GM12878 (cell line): ENCODE results near the gene ASTN1. TPM values are rescaled to one million over a fixed set of nuclear protein-coding genes. Genes with fewer than 3 reads are reported as not detected.
A peak's percentile ranks its signal among the peaks of the same experiment; 100 is the strongest.

Experiments used
- ATAC-seq: fragments of 200-7000 bp; cut with Tn5 transposase; 3 replicates; pipeline ENCODE4 v1.9.1; 2020; ENCODE audit warnings: mild to moderate bottlenecking, moderate library complexity
- BruUV-seq: library from RNA; stranded (reverse); fragments of 400-500 nt; replicated peaks from 2 replicates; lab custom pipeline; 2021; lab: Mats Ljungman, UMichigan
- CTCF ChIA-PET: fragments of 300-600 bp; sonication (Branson Sonifier 250); formaldehyde crosslinking; extraction: SDS; loops from one replicate; lab custom pipeline; 2021; ENCODE audit warnings: inconsistent platforms; lab: Yijun Ruan, JAX
- POLR2A ChIA-PET: fragments of 350-600 bp; formaldehyde crosslinking; extraction: SDS; loops from one replicate; lab custom pipeline; 2021; ENCODE audit warnings: inconsistent platforms; lab: Charles Lee
- RAD21 ChIA-PET: fragments of 300-600 bp; sonication (Branson Sonifier 250); formaldehyde crosslinking; loops from one replicate; lab custom pipeline; 2023; ENCODE audit warnings: antibody characterized with exemption; ENCODE audit not compliant: unreplicated experiment; lab: Charles Lee
- SMC1A ChIA-PET: fragments of 300-600 bp; sonication (Branson Sonifier 250); formaldehyde crosslinking; loops from one replicate; lab custom pipeline; 2023; ENCODE audit not compliant: unreplicated experiment, uncharacterized antibody; lab: Charles Lee
- DNase-seq: peaks from one replicate; pipeline ENCODE4 v3.0.0-alpha.2; 2011; ENCODE audit warnings: low read depth, low spot score
- FAIRE-seq: peaks from 3 replicates; lab custom pipeline; 2011; peaks lifted over from hg19 to GRCh38; lab: Jason Lieb, UNC
- H2AFZ ChIP-seq: 2 replicates; pipeline ENCODE4 v1.6.0; 2011; ENCODE audit warnings: low read depth, low read length, control low read depth; ENCODE audit not compliant: control insufficient read depth
- H3K27ac ChIP-seq: 2 replicates; pipeline ENCODE4 v1.5.1; 2011; ENCODE audit warnings: control low read depth; ENCODE audit not compliant: control insufficient read depth, insufficient read depth
- H3K27me3 ChIP-seq, 2 experiments: replicated peaks in 1 of 2; 2 replicates each; pipeline versions ENCODE4 v1.6.0 to v1.6.1; 2011; ENCODE audit warnings: low read length in 1 of 2; ENCODE audit not compliant: control insufficient read depth in 2 of 2, insufficient read depth in 2 of 2
- H3K36me3 ChIP-seq, 2 experiments: 2 replicates each; pipeline ENCODE4 v1.5.1; 2011; ENCODE audit warnings: low read length in 1 of 2; ENCODE audit not compliant: control insufficient read depth in 2 of 2, insufficient read depth in 2 of 2
- H3K4me1 ChIP-seq: 2 replicates; pipeline ENCODE4 v1.6.1; 2011; ENCODE audit warnings: mild to moderate bottlenecking, low read length, moderate library complexity, mixed read lengths; ENCODE audit not compliant: control insufficient read depth, insufficient read depth
- H3K4me2 ChIP-seq: 2 replicates; pipeline ENCODE4 v1.6.0; 2011; ENCODE audit warnings: control low read depth; ENCODE audit not compliant: control insufficient read depth, insufficient read depth
- H3K4me3 ChIP-seq: fragments of 200-600 bp; sonication (generic); 2 replicates; pipeline ENCODE4 v1.5.1; 2016
- H3K79me2 ChIP-seq: 2 replicates; pipeline ENCODE4 v1.6.0; 2011; ENCODE audit warnings: low read length; ENCODE audit not compliant: control insufficient read depth, insufficient read depth
- H3K9ac ChIP-seq: 2 replicates; pipeline ENCODE4 v1.8.0; 2011; ENCODE audit warnings: low read length, control low read depth, mixed read lengths; ENCODE audit not compliant: control insufficient read depth, insufficient read depth
- H3K9me3 ChIP-seq: replicated peaks from 3 replicates; pipeline ENCODE4 v1.5.1; 2011; ENCODE audit warnings: mild to moderate bottlenecking, low read length; ENCODE audit not compliant: control insufficient read depth, insufficient read depth
- H4K20me1 ChIP-seq: 2 replicates; pipeline ENCODE4 v1.6.0; 2011; ENCODE audit not compliant: control insufficient read depth, insufficient read depth
- ATF2 ChIP-seq: IDR thresholded peaks from 2 replicates; pipeline ENCODE4 v1.6.1; 2012; ENCODE audit warnings: low read length, inconsistent platforms
- BMI1 ChIP-seq: fragments of 450-650 bp; IDR thresholded peaks from 2 replicates; pipeline ENCODE4 v1.6.1; 2016; ENCODE audit warnings: mild to moderate bottlenecking, moderate library complexity, borderline replicate concordance
- CBFB ChIP-seq: IDR thresholded peaks from 2 replicates; pipeline ENCODE4 v1.6.1; 2016; ENCODE audit warnings: antibody characterized with exemption, low read depth
- CTCF ChIP-seq, 3 experiments: IDR thresholded peaks in 2 of 3; conservative IDR thresholded peaks in 1 of 3; 2 replicates each; pipeline ENCODE4 v1.5.1; 2011; ENCODE audit warnings: low read depth in 3 of 3, low read length in 3 of 3, mild to moderate bottlenecking in 3 of 3, control low read depth in 2 of 3, moderate library complexity in 2 of 3, inconsistent platforms in 1 of 3, mixed read lengths in 1 of 3; ENCODE audit not compliant: control insufficient read depth in 2 of 3, insufficient read depth in 1 of 3; ENCODE audit errors: extremely low read depth in 1 of 3
- NFYB ChIP-seq: IDR thresholded peaks from 2 replicates; pipeline ENCODE4 v1.6.1; 2011; ENCODE audit warnings: low read depth, mild to moderate bottlenecking, low read length, improper control_type of control experiment, moderate library complexity; ENCODE audit not compliant: insufficient read depth
- POLR2AphosphoS2 ChIP-seq: IDR thresholded peaks from 2 replicates; pipeline ENCODE4 v1.6.1; 2011; ENCODE audit warnings: low read depth, mild to moderate bottlenecking, low read length, improper control_type of control experiment, moderate library complexity
- RAD21 ChIP-seq: IDR thresholded peaks from 2 replicates; pipeline ENCODE4 v1.6.1; 2011; ENCODE audit warnings: mild to moderate bottlenecking, low read depth, low read length, moderate library complexity; ENCODE audit not compliant: insufficient read depth
- RUNX3 ChIP-seq: IDR thresholded peaks from 2 replicates; pipeline ENCODE4 v1.6.1; 2012; ENCODE audit warnings: low read length, inconsistent platforms
- SMC3 ChIP-seq: IDR thresholded peaks from 2 replicates; pipeline ENCODE4 v1.6.1; 2011; ENCODE audit warnings: low read length, improper control_type of control experiment, borderline replicate concordance
- TCF7 ChIP-seq: IDR thresholded peaks from 2 replicates; pipeline ENCODE4 v1.6.1; 2014; ENCODE audit warnings: antibody characterized with exemption, borderline replicate concordance
- ZNF384 ChIP-seq: IDR thresholded peaks from 2 replicates; pipeline ENCODE4 v1.6.1; 2012; ENCODE audit warnings: low read depth, mild to moderate bottlenecking, low read length, improper control_type of control experiment, borderline replicate concordance
- WGBS: methylation state at CpG from one replicate; pipeline ENCODE4 v1.1.6; 2016; ENCODE audit warnings: low lambda C conversion rate; ENCODE audit not compliant: insufficient replicate concordance, insufficient coverage; ENCODE audit errors: missing lambda C conversion rate; 5-methylcytosine and 5-hydroxymethylcytosine counted together
- in situ Hi-C: fragments of 300-500 bp; cut with MboI; formaldehyde crosslinking; loops from 9 replicates; pipeline ENCODE4 v1.14.3; 2018; ENCODE audit warnings: mixed read lengths
- intact Hi-C: fragments of 100-400 bp; cut with micrococcal nuclease; formaldehyde crosslinking; loops from one replicate; pipeline ENCODE4 v1.14.2; 2022; ENCODE audit not compliant: unreplicated experiment
- polyA plus RNA-seq, 11 experiments: library from polyadenylated mRNA; depleted of rRNA in 4 of 11; unstranded in 6 of 11; stranded (reverse) in 5 of 11; fragments of >200 nt; fragmentation: Nextera tagmentation in 4 of 11; fragmentation: Illumina TruSeq in 1 of 11; extraction: Ambion mirVana in 4 of 11; extraction: Trizol in 1 of 11; gene quantifications; 1 replicate in 1 of 11; 2 replicates in 10 of 11; pipeline versions ENCODE4 v1.2.1 to v1.2.3, GENCODE V29; 2011 to 2016; ENCODE audit warnings: inconsistent platforms in 2 of 11, missing spikeins in 2 of 11, low read depth in 1 of 11
- total RNA-seq, 4 experiments: library from RNA; depleted of rRNA in 3 of 4; stranded (reverse); fragments of >200 nt in 3 of 4; fragmentation: Illumina TruSeq in 1 of 4; extraction: Trizol in 1 of 4; gene quantifications; 2 replicates each; pipeline versions ENCODE4 v1.2.1 to v1.2.3, GENCODE V29; 2013 to 2021

The ASTN1 gene
- total and polyA plus RNA-seq, 10 of the 15 experiments (the other 5 are each of a cell fraction or from before 2014, with no cell fraction given), result 0.04 TPM; not detected in 9

- TF ChIP-seq ATF2, result no peak
Observed at GRCh38 chr1:176899321-176899720, 265.2 kb downstream of the ASTN1 start (continued).

- POLR2A ChIA-PET, result no interaction called here
Observed at GRCh38 chr1:176897350-176898236, 266.9 kb downstream of the ASTN1 start.

More at GRCh38 chr1:176897350-176898236, 266.9 kb downstream of the ASTN1 start:
- no peaks in the 10 kb centered on the region for H3K4me1 ChIP-seq
- no peaks in the 10 kb centered on the region for H3K79me2 ChIP-seq
- H3K4me2 ChIP-seq, result no peak overlapping the region
- BruUV-seq, result no TSS peak
- in situ Hi-C loops, result loop anchor here (10.0 kb wide), 3 partner anchors 277 to 1047 kb away; partner anchors contain the start of gene BRINP2
- H3K9ac ChIP-seq, result no peak overlapping the region
- H2AFZ ChIP-seq, result no peak overlapping the region
- H4K20me1 ChIP-seq, result no peaks in the 10 kb centered on the region; the same call in 1 of the 2 replicates
- TF ChIP-seq TCF7, result no peak
- TF ChIP-seq ZNF384, result peak; percentile 73
- TF ChIP-seq CTCF (IDR thresholded peaks at IDR 0.05 in 2 of 3, conservative IDR thresholded peaks at IDR 0.05 in 1 of 3; ENCODE audit: control insufficient read depth in 2 of 3, extremely low read depth in 1 of 3, insufficient read depth in 1 of 3, low read depth in 3 of 3, low read length in 3 of 3), result peak; percentile 64 to 85 (median 68)
- TF ChIP-seq RAD21, result peak; percentile 70
- TF ChIP-seq SMC3, result peak; percentile 35; the same call in 1 of the 2 replicates
- no peak for TF ChIP-seq NFYB
- peak; percentile 31 for TF ChIP-seq RUNX3
- no peak for TF ChIP-seq BMI1
- TF ChIP-seq CBFB, result no peak
- TF ChIP-seq POLR2AphosphoS2, result no peak
- H3K9me3 ChIP-seq, result no peaks in the 10 kb centered on the region
- no peak overlapping the region for H3K4me3 ChIP-seq
- no peaks in the 10 kb centered on the region; a peak in 1 of 4 replicates for H3K27me3 ChIP-seq
- WGBS, result 3% methylated on average over 25 of the region's 25 CpGs
- ChIA-PET RAD21 (interaction anchor here (1.1 to 3.0 kb wide), 6 partner anchors 50 to 1048 kb away, joined by 3 to 13 read pairs (median 5); no protein-coding TSS in a partner anchor), CTCF (interaction anchor here (0.7 to 3.4 kb wide), 19 partner anchors 14 to 1050 kb away, joined by 3 to 45 read pairs (median 4); no protein-coding TSS in a partner anchor), SMC1A (interaction anchor here (1.0 to 3.3 kb wide), 3 partner anchors 51 to 1051 kb away, joined by 3 to 16 read pairs (median 4); no protein-coding TSS in a partner anchor)
- no peak overlapping the region for H3K27ac ChIP-seq
- intact Hi-C loops, result loop anchor here (1.0 to 5.0 kb wide), 5 partner anchors 52 to 1049 kb away; no protein-coding TSS in a partner anchor
- DNase-seq (no peak), ATAC-seq (peak; percentile 92), FAIRE-seq (peak; percentile 54)
- no peaks in the 10 kb centered on the region for H3K36me3 ChIP-seq
